Body of pancreas (tissue), 4 donors: ENCODE results near the gene ZFYVE9.

ENCODE experiments used
- CTCF ChIP-seq, 7 experiments: fragments of 450-650 bp in 4 of 7; fragments of 200-600 bp in 3 of 7; sonication (generic) in 3 of 7; IDR thresholded peaks; one replicate each; pipeline ENCODE4 v1.5.1; 2016 to 2019; ENCODE audit warnings: antibody characterized with exemption in 7 of 7
- POLR2A ChIP-seq, 3 donors: fragments of 450-650 bp; IDR thresholded peaks; one replicate each; pipeline ENCODE4 v1.6.1; 2016; ENCODE audit warnings: antibody characterized with exemption in 3 of 3, mild to moderate bottlenecking in 2 of 3

GRCh38 chr1:52190500-52191252 lies 48.8 kb downstream of the ZFYVE9 start:
- no peak for TF ChIP-seq CTCF (IDR thresholded peaks at IDR 0.05)
- no peak for TF ChIP-seq POLR2A (IDR thresholded peaks at IDR 0.05)
